GM19372 (cell line): ENCODE measurements around the gene GABBR1.

Source experiments
- ATAC-seq: cut with Tn5 transposase; IDR thresholded peaks from one replicate; pipeline ENCODE4 v1.9.1; 2021; ENCODE audit warnings: mild to moderate bottlenecking, low read depth, moderate library complexity; ENCODE audit not compliant: unreplicated experiment

The GABBR1 gene

DNA sequence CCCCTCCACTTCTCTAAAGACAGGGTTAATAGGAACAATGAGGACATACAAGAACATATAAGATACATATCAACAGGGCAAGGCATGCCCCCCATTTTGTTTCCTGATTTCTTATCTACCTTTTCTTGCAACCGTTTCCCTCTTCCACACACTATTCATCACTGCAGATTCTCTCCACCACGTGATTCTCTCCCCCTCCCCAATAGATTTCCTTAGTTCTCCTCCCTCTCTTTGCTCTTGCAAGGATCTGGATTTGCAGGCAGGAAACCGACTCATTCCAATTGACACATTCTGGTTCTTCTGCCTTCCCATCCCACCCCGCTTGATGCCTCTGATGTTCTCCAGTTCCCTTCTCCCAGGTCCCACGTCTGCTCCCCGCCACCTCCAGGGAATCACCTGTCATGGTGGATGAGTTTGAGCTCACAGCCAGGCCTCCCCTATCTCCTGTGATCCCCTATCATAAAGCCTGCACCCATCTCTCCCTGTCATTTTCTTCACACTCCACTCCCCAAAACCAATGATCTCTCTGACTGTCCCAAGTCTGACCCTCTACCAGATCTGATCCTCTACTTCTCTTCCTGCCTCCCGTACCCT lies 7.5 kb downstream of the GABBR1 start:
- ATAC-seq, result no peak

DNA sequence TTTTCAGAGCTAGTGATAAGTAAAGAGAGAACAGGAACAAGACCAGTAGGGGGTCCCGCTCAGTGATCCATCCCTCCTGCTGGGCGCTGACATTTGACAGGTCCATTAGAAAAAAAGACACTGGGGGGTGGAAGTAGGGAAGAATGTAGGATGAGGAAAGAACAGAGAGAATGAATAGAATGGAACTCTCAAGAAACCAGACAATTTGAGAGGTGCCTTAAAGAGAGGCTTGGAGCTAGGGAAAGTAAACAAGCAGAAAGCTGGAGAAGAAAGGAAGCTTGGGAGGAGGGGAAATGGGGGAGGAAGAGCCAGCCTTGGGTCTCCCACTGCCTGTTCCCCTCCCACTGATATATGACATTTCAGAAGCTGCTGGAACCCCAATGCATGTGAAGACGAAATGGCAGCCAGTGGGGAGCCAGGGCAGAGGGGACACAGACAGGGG lies 8.4 kb downstream of the GABBR1 start:
- ATAC-seq, result no peak

DNA sequence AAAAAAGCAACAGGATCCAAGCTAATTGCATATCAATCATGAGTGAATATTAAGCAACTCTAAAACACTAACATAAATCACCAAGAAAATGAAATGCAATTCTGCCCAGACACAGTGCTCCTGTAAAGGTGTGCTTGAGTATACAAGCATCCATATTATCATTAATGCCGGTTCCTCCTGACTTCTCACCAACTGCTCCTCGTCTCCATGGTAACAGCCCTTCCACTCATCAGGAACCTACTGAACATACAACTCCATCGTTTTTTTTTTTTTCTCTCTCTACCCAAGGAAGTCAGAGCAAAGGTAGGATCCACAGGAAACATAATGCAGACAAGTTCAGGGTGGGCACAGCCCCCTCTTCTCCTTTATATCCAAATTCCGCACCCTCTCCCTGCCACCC lies 12.4 kb downstream of the GABBR1 start:
- ATAC-seq, result no peak

GRCh38 chr6:29619578-29620160 lies 13.3 kb downstream of the GABBR1 start:
- no peak for ATAC-seq

- ATAC-seq, result peak; percentile 49
These were observed 15.0 kb downstream of the GABBR1 start for GRCh38 chr6:29617782-29618554.

DNA sequence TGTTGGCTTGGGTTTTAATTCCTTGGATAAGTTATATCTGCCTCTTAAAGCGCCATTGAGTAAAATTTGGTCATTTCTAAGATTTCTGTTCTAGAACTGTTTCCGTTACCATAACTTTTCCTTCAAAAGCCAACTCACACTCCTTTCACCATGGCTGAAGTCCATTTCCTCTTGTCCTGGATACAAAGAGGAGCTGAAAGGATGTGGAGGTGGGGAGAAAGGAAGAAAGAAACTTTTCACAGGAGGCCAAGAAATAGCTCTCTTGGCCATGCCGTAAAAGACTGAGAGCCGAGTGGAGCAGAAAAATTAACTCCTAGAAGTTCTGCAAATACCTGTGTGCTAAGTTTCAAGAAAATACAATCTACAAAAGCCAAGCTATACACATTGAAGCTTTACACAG lies 21.6 kb downstream of the GABBR1 start:
- ATAC-seq, result no peak

- no peak for ATAC-seq
These were observed 22.4 kb downstream of the GABBR1 start for GRCh38 chr6:29610540-29610939.

DNA sequence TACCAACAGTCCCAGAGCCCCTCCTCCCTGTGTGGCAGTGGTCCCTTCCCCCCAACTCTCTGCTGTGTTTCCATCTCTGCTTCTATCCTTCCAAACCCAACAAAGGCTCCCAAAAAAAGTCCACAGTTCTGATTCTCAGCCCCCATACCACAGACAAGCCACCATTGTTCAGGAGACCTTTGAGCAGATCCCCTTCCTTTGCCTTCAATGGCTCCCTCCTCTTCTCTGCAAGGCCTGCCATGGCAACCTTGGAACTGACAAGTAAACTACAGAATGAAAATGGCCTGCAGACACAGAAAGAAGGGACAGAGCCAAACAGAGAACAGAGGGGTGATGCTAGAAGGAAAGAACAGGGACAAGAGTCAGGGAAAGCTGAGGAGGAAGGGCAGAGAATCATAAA lies 24.9 kb downstream of the GABBR1 start:
- no peak for ATAC-seq

DNA sequence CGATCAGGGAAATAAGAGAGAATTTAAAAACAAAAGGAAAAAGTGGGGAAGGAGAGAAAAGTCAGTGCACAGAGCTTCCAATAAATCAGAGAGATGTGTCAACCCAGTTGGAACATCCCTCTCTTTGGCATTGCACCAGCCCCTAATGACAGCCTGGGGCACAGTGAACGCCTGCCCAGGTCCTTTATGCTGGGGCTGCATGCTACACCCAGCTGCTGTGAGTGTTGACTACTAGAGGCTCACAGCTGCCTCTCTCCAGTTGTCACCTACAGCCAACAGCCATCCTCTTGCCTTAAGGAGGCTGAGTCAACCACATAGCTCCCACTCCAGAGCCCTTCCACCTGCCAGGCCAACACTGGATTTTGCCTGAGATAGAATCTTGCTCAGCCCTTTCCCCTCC lies 29.1 kb downstream of the GABBR1 start:
- no peak for ATAC-seq

DNA sequence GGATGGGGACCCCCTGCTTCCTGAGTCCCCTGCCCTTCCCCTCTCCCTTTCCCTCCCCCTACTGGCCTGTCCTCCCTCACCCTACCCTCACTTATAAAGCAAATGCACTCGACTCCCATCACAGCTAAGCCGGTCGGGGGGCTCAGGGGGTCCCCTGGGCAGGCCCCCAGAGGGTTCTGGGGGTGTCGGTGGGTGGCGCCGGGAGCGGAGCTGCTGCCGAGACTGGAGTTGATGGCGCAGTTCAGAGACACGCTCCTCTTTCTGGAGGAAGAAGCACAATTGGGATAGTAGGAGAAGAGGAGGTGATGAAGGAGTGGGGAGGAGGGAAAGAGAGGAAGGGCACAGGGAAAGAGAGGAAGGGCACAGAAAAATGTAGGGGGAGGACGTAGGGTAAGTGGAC lies 29.5 kb downstream of the GABBR1 start:
- ATAC-seq, result no peak

DNA sequence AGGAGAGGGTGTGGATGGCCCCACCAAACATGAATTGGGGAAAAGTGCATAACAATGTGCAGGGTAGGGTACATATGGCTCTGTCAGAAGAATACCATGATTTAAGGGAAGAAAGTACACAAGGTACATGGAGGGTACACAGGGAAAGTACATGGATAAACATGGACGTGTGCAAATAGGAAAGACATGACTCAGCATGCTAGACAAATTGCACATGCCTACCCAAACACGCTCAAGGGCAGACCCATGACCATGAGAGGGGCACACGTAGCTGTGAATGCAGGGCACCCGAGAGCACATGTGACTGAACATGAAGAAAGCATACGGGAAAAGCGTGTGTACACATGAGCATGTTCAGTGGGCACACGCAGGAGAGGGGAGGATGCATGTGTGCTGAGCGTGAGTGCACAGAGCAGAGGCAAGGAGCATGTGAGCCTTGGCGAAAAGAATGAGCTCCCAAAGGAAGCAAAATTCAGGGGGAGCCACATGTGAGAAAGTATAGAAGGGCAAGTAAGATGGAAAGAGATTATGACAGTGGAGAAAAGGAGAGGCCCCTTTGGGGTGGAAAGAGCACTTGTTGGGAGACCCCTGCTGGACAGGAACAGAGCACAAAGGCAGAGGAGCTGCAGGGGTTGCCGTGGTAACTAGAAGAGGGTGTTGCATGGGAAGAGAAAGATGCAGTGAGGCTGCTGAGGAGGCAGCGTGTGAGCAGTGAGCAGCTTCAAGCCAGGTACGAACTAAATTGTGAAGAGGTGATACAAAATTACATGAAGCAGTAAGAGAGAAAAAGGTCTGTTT lies 30.2 kb downstream of the GABBR1 start:
- no peak for ATAC-seq

GRCh38 chr6:29598172-29598747 lies 34.7 kb downstream of the GABBR1 start:
- ATAC-seq, result no peak

- no peak for ATAC-seq
These were observed 35.8 kb downstream of the GABBR1 start for GRCh38 chr6:29597184-29597583.

- no peak for ATAC-seq
These were observed 36.5 kb downstream of the GABBR1 start for GRCh38 chr6:29596381-29596900.

DNA sequence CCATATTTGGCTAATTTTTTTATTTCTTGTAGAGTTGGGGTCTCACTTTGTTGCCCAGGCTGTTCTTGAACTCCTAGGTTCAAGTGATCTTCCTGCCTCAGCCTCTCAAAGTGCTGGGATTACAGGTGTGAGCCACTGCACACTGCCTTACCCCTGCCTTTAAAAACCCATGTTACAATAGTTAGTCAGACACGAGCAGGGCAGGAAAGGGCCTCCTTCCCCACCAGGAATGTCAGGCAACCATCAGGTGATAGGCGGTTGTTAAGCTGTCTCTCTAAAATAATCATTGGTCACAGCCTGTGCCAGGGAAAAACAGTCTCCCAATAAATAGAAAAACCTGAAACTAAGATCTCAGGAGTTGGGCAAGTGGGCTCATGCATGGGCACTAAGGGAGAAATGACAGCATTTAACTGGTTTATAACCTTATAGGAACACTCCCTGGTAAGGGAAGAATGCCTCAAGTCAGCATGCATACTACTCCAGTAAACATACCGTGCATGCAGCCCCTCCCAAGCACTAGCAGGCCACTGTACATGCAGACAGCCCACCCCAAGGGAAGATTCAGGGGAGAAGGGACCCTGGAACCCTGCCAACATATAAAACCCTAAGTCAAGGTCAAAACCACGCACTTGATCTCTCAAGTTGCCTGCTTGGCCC lies 39.7 kb downstream of the GABBR1 start:
- no peak for ATAC-seq

GRCh38 chr6:29591677-29592076 lies 41.3 kb downstream of the GABBR1 start:
- no peak for ATAC-seq

- no peak for ATAC-seq
These were observed 42.7 kb downstream of the GABBR1 start for GRCh38 chr6:29590218-29590808.

- ATAC-seq, result no peak
These were observed 43.4 kb downstream of the GABBR1 start for GRCh38 chr6:29589423-29590048.

GRCh38 chr6:29584821-29585220 lies 48.2 kb downstream of the GABBR1 start, which contains the start of gene OR2H2:
OR2H2 (plus strand) TSS chr6:29585121; CDS start chr6:29587945, 2,824 bp downstream.
- no peak for ATAC-seq
